Fibroblast of skin of left biceps (primary cell): ENCODE data around the gene SLCO4A1.
A peak's percentile ranks its signal among the peaks of the same experiment; 100 is the strongest.
"Not testable (repeated sequence)": the region's sequence is repeated elsewhere in the genome, so short reads cannot be mapped to it uniquely, and the experiment has no call there.

ENCODE experiments used
- DNase-seq, 2 experiments: peaks; one replicate each; pipeline ENCODE4 v3.0.0-alpha.2; 2013; ENCODE audit warnings: low read depth in 2 of 2

The SLCO4A1 gene

GRCh38 chr20:62665153-62665754 lies 23.0 kb downstream of the SLCO4A1 start:
- DNase-seq, result no peak

- DNase-seq, result no peak
Measured at GRCh38 chr20:62665826-62666735, 23.8 kb downstream of the SLCO4A1 start.

GRCh38 chr20:62666736-62667529 lies 24.6 kb downstream of the SLCO4A1 start:
- no peak for DNase-seq

GRCh38 chr20:62667530-62668440 lies 25.5 kb downstream of the SLCO4A1 start:
- DNase-seq, result no peak

GRCh38 chr20:62668441-62669027 lies 26.2 kb downstream of the SLCO4A1 start:
- DNase-seq, result peak; percentile 37 to 41

- DNase-seq, result no peak
Measured at GRCh38 chr20:62669249-62669648, 26.9 kb downstream of the SLCO4A1 start.

GRCh38 chr20:62670156-62670555 lies 27.9 kb downstream of the SLCO4A1 start:
- DNase-seq, result no peak

GRCh38 chr20:62670998-62671397 lies 28.7 kb downstream of the SLCO4A1 start:
- DNase-seq, result no peak

- no peak for DNase-seq
Measured at GRCh38 chr20:62671765-62672164, 29.5 kb downstream of the SLCO4A1 start.

- DNase-seq, result no peak
Measured at GRCh38 chr20:62674370-62674769, 32.1 kb downstream of the SLCO4A1 start.

- no peak for DNase-seq
Measured at GRCh38 chr20:62675156-62675876, 33.0 kb downstream of the SLCO4A1 start.

- DNase-seq, result no peak
Measured at GRCh38 chr20:62675877-62676260, 33.6 kb downstream of the SLCO4A1 start.

- DNase-seq, result no peak
Measured at GRCh38 chr20:62676976-62677375, 34.7 kb downstream of the SLCO4A1 start.

- DNase-seq, result no peak
Measured at GRCh38 chr20:62677678-62678077, 35.4 kb downstream of the SLCO4A1 start.

- DNase-seq, result no peak
Measured at GRCh38 chr20:62678553-62678952, 36.2 kb downstream of the SLCO4A1 start.

GRCh38 chr20:62679978-62680589 lies 37.8 kb downstream of the SLCO4A1 start:
- no peak for DNase-seq

- DNase-seq, result no peak
Measured at GRCh38 chr20:62682912-62683517, 40.7 kb downstream of the SLCO4A1 start.

GRCh38 chr20:62683660-62684322 lies 41.5 kb downstream of the SLCO4A1 start:
- DNase-seq, result not testable (repeated sequence)

- no peak for DNase-seq
Measured at GRCh38 chr20:62684981-62685380, 42.7 kb downstream of the SLCO4A1 start.
